Hindlimb muscle (tissue), 1 donor: ENCODE data around the gene AP3M1. TPM values are rescaled to one million over a fixed set of nuclear protein-coding genes. Genes with fewer than 3 reads are reported as not detected.

Experiments
- DNase-seq: peaks from one replicate; pipeline ENCODE4 v3.0.0-alpha.2; 2013
- polyA plus RNA-seq: library from polyadenylated mRNA; unstranded; fragments of 120-200 nt; gene quantifications from one replicate; pipeline ENCODE4 v1.2.1, GENCODE V29; 2013; ENCODE audit not compliant: insufficient read length

Gene AP3M1
- polyA plus RNA-seq, 1 donor = 36.6 TPM

DNA sequence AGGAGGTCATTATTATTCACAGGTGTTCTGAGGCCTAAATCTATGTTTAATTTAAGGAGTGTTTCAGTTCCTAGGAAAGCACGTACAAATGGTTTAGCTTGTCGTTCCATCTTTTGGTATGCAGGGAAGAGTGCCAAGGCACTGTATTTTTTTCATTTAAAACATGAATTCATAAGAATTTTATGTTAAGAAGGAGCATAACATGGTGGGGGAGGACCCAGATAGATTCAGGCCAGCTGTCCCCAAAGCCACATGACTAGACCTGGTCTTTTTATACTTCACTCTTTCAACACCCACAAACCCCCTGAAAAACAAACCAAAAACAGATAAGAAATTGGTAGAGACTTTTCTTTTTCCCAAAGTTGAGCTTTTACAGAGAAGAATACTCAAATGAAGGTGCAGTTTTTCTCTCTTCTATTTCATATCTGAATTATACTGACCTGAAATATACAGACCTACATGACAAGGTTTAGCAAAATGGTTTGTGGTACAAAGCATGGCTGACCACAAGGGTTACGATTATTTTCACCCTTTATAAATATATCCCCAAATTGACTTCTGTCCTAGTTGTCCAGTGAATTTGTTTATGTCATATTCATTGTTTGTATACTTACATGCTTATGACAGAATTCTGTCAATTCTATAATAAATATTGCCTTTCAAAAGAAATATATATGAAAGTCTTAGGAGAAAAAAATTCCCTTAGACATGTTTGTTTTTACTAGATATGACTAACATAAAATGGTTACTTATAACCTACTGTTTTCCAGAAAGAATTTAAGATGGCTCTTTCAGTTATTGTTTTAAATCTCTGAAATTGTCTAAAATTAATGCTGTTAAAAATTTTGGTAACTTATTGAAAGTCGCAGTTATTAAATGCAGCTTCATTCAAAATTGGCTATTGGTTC is 71.3 kb downstream of the AP3M1 start:
- no peak for DNase-seq

DNA sequence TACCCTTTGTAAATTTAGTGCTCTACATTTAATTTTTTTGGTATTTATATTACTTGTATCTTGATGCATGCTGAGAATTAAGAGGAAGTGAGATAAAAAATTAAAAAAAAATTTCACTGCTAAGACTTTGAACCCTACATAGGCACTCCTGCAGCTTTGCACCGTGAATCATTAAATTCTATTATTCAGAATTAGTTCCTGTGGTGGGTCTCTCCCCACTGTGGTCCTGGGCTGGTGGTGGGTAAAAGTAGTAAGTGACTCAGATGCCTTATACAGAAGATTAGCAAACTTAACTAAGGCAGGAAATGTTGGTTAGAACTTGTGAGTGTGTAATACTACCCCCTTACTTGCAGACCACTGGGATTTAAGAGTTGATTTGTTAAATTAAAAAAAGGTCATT is 72.6 kb downstream of the AP3M1 start:
- no peak for DNase-seq

DNA sequence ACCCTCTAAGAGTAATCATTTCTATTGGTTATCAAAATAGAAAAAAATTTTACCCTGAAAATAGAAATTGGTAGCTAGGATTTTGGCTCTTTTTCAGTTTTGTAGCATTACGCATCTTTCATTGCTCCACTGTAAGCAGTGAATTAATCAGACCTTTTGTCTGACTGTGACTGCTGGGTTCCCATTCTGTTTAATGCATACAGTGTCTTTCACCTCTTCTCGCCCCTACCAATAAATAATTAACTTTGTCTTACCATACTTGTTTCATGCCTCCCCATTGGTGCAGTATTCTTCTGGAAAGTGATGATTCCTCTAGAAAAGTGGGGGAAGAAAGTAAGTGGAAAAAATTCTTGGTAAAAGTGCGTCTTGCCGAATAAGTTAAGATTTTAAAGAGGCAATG is 73.2 kb downstream of the AP3M1 start:
- DNase-seq = no peak

GRCh38 chr10:74076961-74077360 is 73.7 kb downstream of the AP3M1 start:
- DNase-seq = no peak

GRCh38 chr10:74075906-74076305 is 74.7 kb downstream of the AP3M1 start:
- DNase-seq = no peak

- no peak for DNase-seq
Measured at GRCh38 chr10:74072503-74072902, 78.1 kb downstream of the AP3M1 start.

DNA sequence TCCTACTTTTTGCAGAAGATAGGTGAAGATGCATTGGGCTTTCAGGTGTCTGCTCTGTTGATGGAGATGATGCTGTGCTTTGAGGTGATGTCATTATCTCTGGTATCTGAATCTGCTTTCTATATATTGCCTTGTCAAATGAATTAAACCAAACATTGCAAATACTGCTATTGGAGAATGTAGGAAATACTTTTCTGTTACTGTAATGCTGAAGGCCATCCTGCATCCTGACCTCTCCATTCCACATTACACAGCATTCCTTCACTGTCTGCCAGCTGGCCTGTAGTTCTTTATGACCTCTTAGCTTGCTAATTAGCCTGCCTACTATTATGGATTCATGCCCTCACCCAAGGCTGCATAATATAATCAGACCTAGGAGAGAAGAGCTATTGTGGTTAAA is 79.5 kb downstream of the AP3M1 start:
- no peak for DNase-seq

Other genes with a start within 250 kb of the AP3M1 start
- 32.5 TPM for gene PLAU, start 239.7 kb downstream of the AP3M1 start, polyA plus RNA-seq
- 164 TPM for gene VCL, start 152.7 kb downstream of the AP3M1 start, polyA plus RNA-seq
- gene ADK, start 393 bp upstream of the AP3M1 start, polyA plus RNA-seq = 30.8 TPM